Measurements from ENCODE around the gene MYL3.
"Not testable (repeated sequence)": the region's sequence is repeated elsewhere in the genome, so short reads cannot be mapped to it uniquely, and the experiment has no call there.

MYL3 gene

GRCh38 chr3:46863261-46863782, at the start of gene MYL3:
MYL3 (minus strand) TSS chr3:46863444; CDS start chr3:46863390, 54 bp downstream.
- DNase-seq (ENCODE audit: extremely low read depth in 1 of 2, low read depth in 1 of 2) = no peak

- no peak for DNase-seq (ENCODE audit: extremely low read depth in 1 of 2, low read depth in 1 of 2)
Observed at GRCh38 chr3:46912986-46913385, 49.7 kb upstream of the MYL3 start.

GRCh38 chr3:46910914-46911313, 47.7 kb upstream of the MYL3 start:
- DNase-seq (ENCODE audit: extremely low read depth in 1 of 2, low read depth in 1 of 2) = not testable (repeated sequence)

- DNase-seq (ENCODE audit: extremely low read depth in 1 of 2, low read depth in 1 of 2) = no peak
Observed at GRCh38 chr3:46910166-46910760, 47.0 kb upstream of the MYL3 start.

- DNase-seq (ENCODE audit: extremely low read depth in 1 of 2, low read depth in 1 of 2) = peak; percentile 54 to 66
Observed at GRCh38 chr3:46909535-46910161, 46.4 kb upstream of the MYL3 start.

GRCh38 chr3:46908986-46909534, 45.8 kb upstream of the MYL3 start:
- no peak for DNase-seq (ENCODE audit: extremely low read depth in 1 of 2, low read depth in 1 of 2)

GRCh38 chr3:46908294-46908985, 45.2 kb upstream of the MYL3 start:
- no peak for DNase-seq (ENCODE audit: extremely low read depth in 1 of 2, low read depth in 1 of 2)

- DNase-seq (ENCODE audit: extremely low read depth in 1 of 2, low read depth in 1 of 2) = no peak
Observed at GRCh38 chr3:46907960-46908293, 44.7 kb upstream of the MYL3 start.

- no peak for DNase-seq (ENCODE audit: extremely low read depth in 1 of 2, low read depth in 1 of 2)
Observed at GRCh38 chr3:46907271-46907670, 44.0 kb upstream of the MYL3 start.

GRCh38 chr3:46906471-46907058, 43.3 kb upstream of the MYL3 start:
- no peak for DNase-seq (ENCODE audit: extremely low read depth in 1 of 2, low read depth in 1 of 2)

- DNase-seq (ENCODE audit: extremely low read depth in 1 of 2, low read depth in 1 of 2) = no peak
Observed at GRCh38 chr3:46905661-46906451, 42.6 kb upstream of the MYL3 start.

GRCh38 chr3:46905213-46905560, 41.9 kb upstream of the MYL3 start:
- no peak for DNase-seq (ENCODE audit: extremely low read depth in 1 of 2, low read depth in 1 of 2)

- DNase-seq (ENCODE audit: extremely low read depth in 1 of 2, low read depth in 1 of 2) = no peak
Observed at GRCh38 chr3:46904303-46905212, 41.3 kb upstream of the MYL3 start.

GRCh38 chr3:46903341-46904302, 40.4 kb upstream of the MYL3 start:
- DNase-seq (ENCODE audit: extremely low read depth in 1 of 2, low read depth in 1 of 2) = no peak

- DNase-seq (ENCODE audit: extremely low read depth in 1 of 2, low read depth in 1 of 2) = no peak
Observed at GRCh38 chr3:46902188-46902631, 39.0 kb upstream of the MYL3 start.

GRCh38 chr3:46901591-46902187, 38.4 kb upstream of the MYL3 start:
- no peak for DNase-seq (ENCODE audit: extremely low read depth in 1 of 2, low read depth in 1 of 2)

GRCh38 chr3:46901061-46901460, 37.8 kb upstream of the MYL3 start:
- no peak for DNase-seq (ENCODE audit: extremely low read depth in 1 of 2, low read depth in 1 of 2)

GRCh38 chr3:46900356-46900755, 37.1 kb upstream of the MYL3 start:
- DNase-seq (ENCODE audit: extremely low read depth in 1 of 2, low read depth in 1 of 2) = no peak
